OCI-LY7 (cell line): ENCODE data around the gene HSD17B1. TPM values are rescaled to one million over a fixed set of nuclear protein-coding genes. Genes with fewer than 3 reads are reported as not detected.
A peak's percentile ranks its signal among the peaks of the same experiment; 100 is the strongest.

Experiments used
- BruUV-seq: library from RNA; stranded (reverse); fragments of 400-500 nt; replicated peaks from 2 replicates; lab custom pipeline; 2021; lab: Mats Ljungman, UMichigan
- CTCF ChIA-PET: fragments of 300-600 bp; sonication (Branson Sonifier 250); formaldehyde crosslinking; loops from one replicate; lab custom pipeline; 2022; ENCODE audit warnings: antibody characterized with exemption; ENCODE audit not compliant: unreplicated experiment; lab: Charles Lee
- POLR2A ChIA-PET: fragments of 300-600 bp; sonication (Branson Sonifier 250); formaldehyde crosslinking; loops from one replicate; lab custom pipeline; 2022; ENCODE audit warnings: antibody characterized with exemption; lab: Charles Lee
- DNase-seq: peaks from one replicate; pipeline ENCODE4 v3.0.0-alpha.2; 2015; ENCODE audit warnings: low spot score
- H2AFZ ChIP-seq: fragments of 200-600 bp; sonication (generic), shearing (Covaris generic); 2 replicates; pipeline ENCODE4 v1.6.1; 2014; ENCODE audit warnings: mild to moderate bottlenecking, antibody characterized with exemption, low read length, moderate library complexity
- H3K27ac ChIP-seq: fragments of 200-600 bp; sonication (generic); 2 replicates; pipeline ENCODE4 v1.5.1; 2014; ENCODE audit warnings: mixed run types, low read depth, mild to moderate bottlenecking, moderate library complexity, low read length, inconsistent platforms; ENCODE audit not compliant: poor library complexity, severe bottlenecking
- H3K36me3 ChIP-seq: fragments of 200-600 bp; sonication (generic); 2 replicates; pipeline ENCODE4 v1.6.1; 2014; ENCODE audit warnings: mild to moderate bottlenecking, antibody characterized with exemption, low read length, moderate library complexity, mixed read lengths; ENCODE audit not compliant: insufficient read depth
- H3K4me1 ChIP-seq: fragments of 200-600 bp; sonication (generic); 2 replicates; pipeline ENCODE4 v1.5.1; 2014; ENCODE audit warnings: mild to moderate bottlenecking, low read length; ENCODE audit not compliant: insufficient read depth, poor library complexity, severe bottlenecking
- H3K4me2 ChIP-seq: fragments of 200-600 bp; sonication (generic); 2 replicates; pipeline ENCODE4 v1.6.1; 2014; ENCODE audit warnings: mild to moderate bottlenecking, low read length
- H3K4me3 ChIP-seq: fragments of 200-600 bp; sonication (generic); 2 replicates; pipeline ENCODE4 v1.5.1; 2014; ENCODE audit warnings: mild to moderate bottlenecking, low read depth, low read length; ENCODE audit not compliant: poor library complexity, severe bottlenecking
- H3K79me2 ChIP-seq: fragments of 200-600 bp; sonication (generic); 2 replicates; pipeline ENCODE4 v1.6.1; 2016; ENCODE audit warnings: low read depth, mild to moderate bottlenecking, low read length, moderate library complexity, mixed read lengths; ENCODE audit not compliant: insufficient read depth
- H3K9me2 ChIP-seq: fragments of 200-600 bp; sonication (generic); 2 replicates; pipeline ENCODE4 v1.6.1; 2016; ENCODE audit warnings: mild to moderate bottlenecking, low read length, mixed read lengths; ENCODE audit not compliant: insufficient read depth
- H3K9me3 ChIP-seq: fragments of 200-600 bp; sonication (generic); 2 replicates; pipeline ENCODE4 v1.6.1; 2014; ENCODE audit warnings: mild to moderate bottlenecking, mixed run types, low read length, mixed read lengths
- H4K20me1 ChIP-seq: fragments of 200-600 bp; sonication (generic); 2 replicates; pipeline ENCODE4 v1.6.1; 2014; ENCODE audit warnings: mild to moderate bottlenecking, antibody characterized with exemption, low read length, moderate library complexity, mixed read lengths; ENCODE audit not compliant: insufficient read depth
- EZH2phosphoT487 ChIP-seq: fragments of 200-600 bp; sonication (generic); IDR thresholded peaks from 2 replicates; pipeline ENCODE4 v1.6.1; 2018; ENCODE audit warnings: low read depth, borderline replicate concordance, mild to moderate bottlenecking, mixed run types, antibody characterized with exemption, low read length, moderate library complexity, mixed read lengths
- intact Hi-C: fragments of 100-400 bp; cut with micrococcal nuclease; formaldehyde crosslinking; loops from one replicate; pipeline ENCODE4 v1.10.0; 2022; ENCODE audit not compliant: unreplicated experiment
- total RNA-seq, 2 experiments: library from RNA; depleted of rRNA in 1 of 2; stranded (reverse); fragments of >200 nt in 1 of 2; shearing (Covaris generic) in 1 of 2; gene quantifications; 2 replicates each; pipeline ENCODE4 v1.2.3, GENCODE V29; 2014 to 2022
- TF ChIP-seq, protein P1 (sequence below): fragments of 200-600 bp; sonication (generic); conservative IDR thresholded peaks from 2 replicates; pipeline ENCODE4 v1.5.1; 2014; ENCODE audit warnings: mild to moderate bottlenecking, antibody characterized with exemption, low read length, moderate library complexity, mixed read lengths

The HSD17B1 gene
- total RNA-seq, 2 experiments from 2014 or later, result 2.2 to 2.5 TPM

DNA sequence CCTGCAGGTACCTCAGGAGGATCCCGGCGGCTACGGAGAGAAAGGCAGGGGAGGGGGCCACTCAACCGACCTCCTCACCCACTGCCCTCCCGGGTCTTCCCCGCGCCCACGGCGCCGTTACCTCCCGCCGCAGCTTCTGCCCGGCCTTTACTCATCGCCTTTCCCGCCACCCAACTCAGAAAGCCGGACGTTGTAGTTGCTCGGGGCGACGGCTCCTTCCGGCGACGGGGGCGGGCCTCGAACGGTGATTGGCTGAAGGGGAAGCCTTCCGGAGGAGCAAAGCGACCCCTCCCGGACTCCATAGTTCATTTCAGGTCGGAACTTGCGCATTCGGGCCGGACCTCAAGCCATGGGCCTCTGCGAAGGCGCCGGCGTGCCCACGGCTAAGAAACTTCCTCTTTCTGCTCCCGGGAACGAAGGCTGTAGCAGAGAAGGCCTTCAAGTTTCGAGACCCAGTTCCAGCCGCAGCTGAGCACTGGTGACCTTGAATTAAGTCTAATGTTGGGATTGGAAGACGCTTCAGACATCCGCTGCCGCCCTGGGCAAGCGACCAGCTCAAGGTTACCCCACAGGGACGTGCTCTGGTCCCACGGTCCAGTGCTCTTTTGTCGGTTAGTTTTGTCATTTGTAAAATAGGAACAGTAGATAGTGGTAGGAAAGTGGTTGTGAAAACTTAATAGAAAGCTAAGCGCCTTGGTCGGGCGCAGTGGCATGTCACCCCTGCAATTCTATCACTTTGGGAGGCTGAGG is 25.0 kb downstream of the HSD17B1 start, which contains the start of gene PSMC3IP:
PSMC3IP (minus strand) TSS at position 198 of the 750 bp plus-strand sequence; CDS start at position 155, 43 bp downstream.
- peaks cover 4% of the 10 kb centered on the region; the same call in 1 of the 2 replicates for H4K20me1 ChIP-seq
- H3K4me3 ChIP-seq, result peak within 1 kb of the TSS; percentile 84
- H3K9me2 ChIP-seq, result no peaks in the 10 kb centered on the region
- intact Hi-C loops, result loop anchor here (1.0 to 10.0 kb wide), 7 partner anchors 29 to 247 kb away; partner anchors contain the start of gene BECN1
- H3K36me3 ChIP-seq, result peaks cover 78% of the 10 kb centered on the region
- peaks cover 48% of the 10 kb centered on the region for H3K4me1 ChIP-seq
- peak within 1 kb of the TSS; percentile 93 for H3K27ac ChIP-seq
- no peak for TF ChIP-seq EZH2phosphoT487
- TF ChIP-seq, protein P1, sequence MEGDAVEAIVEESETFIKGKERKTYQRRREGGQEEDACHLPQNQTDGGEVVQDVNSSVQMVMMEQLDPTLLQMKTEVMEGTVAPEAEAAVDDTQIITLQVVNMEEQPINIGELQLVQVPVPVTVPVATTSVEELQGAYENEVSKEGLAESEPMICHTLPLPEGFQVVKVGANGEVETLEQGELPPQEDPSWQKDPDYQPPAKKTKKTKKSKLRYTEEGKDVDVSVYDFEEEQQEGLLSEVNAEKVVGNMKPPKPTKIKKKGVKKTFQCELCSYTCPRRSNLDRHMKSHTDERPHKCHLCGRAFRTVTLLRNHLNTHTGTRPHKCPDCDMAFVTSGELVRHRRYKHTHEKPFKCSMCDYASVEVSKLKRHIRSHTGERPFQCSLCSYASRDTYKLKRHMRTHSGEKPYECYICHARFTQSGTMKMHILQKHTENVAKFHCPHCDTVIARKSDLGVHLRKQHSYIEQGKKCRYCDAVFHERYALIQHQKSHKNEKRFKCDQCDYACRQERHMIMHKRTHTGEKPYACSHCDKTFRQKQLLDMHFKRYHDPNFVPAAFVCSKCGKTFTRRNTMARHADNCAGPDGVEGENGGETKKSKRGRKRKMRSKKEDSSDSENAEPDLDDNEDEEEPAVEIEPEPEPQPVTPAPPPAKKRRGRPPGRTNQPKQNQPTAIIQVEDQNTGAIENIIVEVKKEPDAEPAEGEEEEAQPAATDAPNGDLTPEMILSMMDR, result peak; percentile 60; the same call in 1 of the 2 replicates
- DNase-seq, result peak; percentile 95
- peaks cover 21% of the 10 kb centered on the region for H3K79me2 ChIP-seq
- H3K4me2 ChIP-seq, result peak within 1 kb of the TSS; percentile 97
- peak within 1 kb of the TSS; percentile 22; the same call in 1 of the 2 replicates for H2AFZ ChIP-seq
- BruUV-seq, result TSS peak; percentile 86
- H3K9me3 ChIP-seq, result no peaks in the 10 kb centered on the region
- CTCF ChIA-PET, result interaction anchor here (1.1 to 2.3 kb wide), 9 partner anchors 9 to 186 kb away, joined by 5 to 19 read pairs (median 8); partner anchors contain the start of genes CCR10, MLX, PLEKHH3 and RETREG3
- POLR2A ChIA-PET, result interaction anchor here (0.5 to 2.8 kb wide), 17 partner anchors 10 to 333 kb away, joined by 3 to 12 read pairs (median 5); partner anchors contain the start of genes PLEKHH3, RETREG3, TUBG1 and VPS25

DNA sequence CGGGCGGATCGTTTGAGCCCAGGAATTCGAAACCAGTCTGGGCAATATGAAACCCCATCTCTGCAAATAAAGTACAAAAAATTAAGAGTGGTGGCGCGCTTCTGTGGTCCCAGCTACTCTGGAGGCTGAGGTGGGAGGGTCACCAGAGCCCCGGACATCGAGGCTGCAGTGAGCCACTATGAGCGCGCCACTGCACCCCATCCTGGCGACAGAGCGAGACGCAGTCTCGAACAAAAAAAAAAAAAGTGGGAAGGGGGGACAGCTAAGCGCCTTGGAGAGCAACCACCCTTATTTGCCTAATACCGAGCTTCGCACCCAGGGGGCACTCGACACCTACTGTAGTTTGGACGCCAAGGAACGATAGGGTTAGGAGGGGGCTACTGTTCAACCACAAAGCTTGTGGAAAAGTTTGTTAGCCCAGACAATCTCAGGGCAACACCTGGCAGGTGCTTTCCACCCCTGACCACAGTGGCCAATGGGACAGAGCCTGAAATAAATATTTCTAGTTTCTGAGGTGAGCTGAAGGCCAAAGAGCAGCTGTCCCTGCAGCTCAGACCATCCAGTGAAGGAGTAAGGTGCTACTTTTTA is 25.7 kb downstream of the HSD17B1 start:
- ChIA-PET CTCF (interaction anchor here (0.5 to 2.3 kb wide), 12 partner anchors 9 to 185 kb away, joined by 3 to 19 read pairs (median 6); partner anchors contain the start of genes CCR10, MLX, PLEKHH3 and RETREG3), POLR2A (interaction anchor here (0.5 to 2.8 kb wide), 17 partner anchors 9 to 333 kb away, joined by 3 to 10 read pairs (median 4); partner anchors contain the start of genes PLEKHH3, RETREG3, TUBG1 and VPS25)
- Histone ChIP-seq H3K4me3 (peak overlapping the region; percentile 84), H3K27ac (peak overlapping the region; percentile 93), H3K36me3 (peaks cover 78% of the 10 kb centered on the region), H3K79me2 (peaks cover 21% of the 10 kb centered on the region), H3K4me2 (peak overlapping the region; percentile 92), H3K9me2 (no peaks in the 10 kb centered on the region), H4K20me1 (peaks cover 4% of the 10 kb centered on the region; the same call in 1 of the 2 replicates), H3K4me1 (peaks cover 48% of the 10 kb centered on the region), H3K9me3 (no peaks in the 10 kb centered on the region), H2AFZ (peak overlapping the region; percentile 22; the same call in 1 of the 2 replicates)
- BruUV-seq, result no TSS peak
- intact Hi-C loops, result loop anchor here (1.0 to 10.0 kb wide), 6 partner anchors 30 to 246 kb away; partner anchors contain the start of gene BECN1
- DNase-seq, result peak; percentile 93
- no peak for TF ChIP-seq EZH2phosphoT487
- TF ChIP-seq, protein P1, result peak; percentile 92
